ENCODE measurements around the gene ETV5. TPM values are rescaled to one million over a fixed set of nuclear protein-coding genes. Genes with fewer than 3 reads are reported as not detected.

Gene ETV5
- polyA plus RNA-seq, 3 donors, result 0.07 to 1.2 (median 0.88) TPM

DNA sequence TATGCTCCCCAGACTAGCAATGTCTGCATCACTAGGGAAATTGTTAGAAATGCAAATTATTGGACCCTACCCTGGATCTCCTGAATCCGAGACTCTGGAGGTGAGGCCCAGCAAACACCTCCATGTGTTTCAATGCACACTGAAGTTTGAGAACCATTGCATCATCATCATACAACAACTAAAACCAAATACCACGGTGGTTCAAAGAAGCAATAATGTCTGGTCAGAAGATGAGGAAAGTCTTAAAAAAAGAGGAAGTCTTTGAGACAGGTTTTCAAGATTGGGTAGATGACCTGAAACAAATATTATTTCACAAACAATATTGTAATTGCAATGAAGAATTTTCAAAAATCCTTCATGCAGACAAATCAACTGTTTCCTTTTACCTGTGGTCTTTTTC lies 110.8 kb downstream of the ETV5 start:
- no peak overlapping the region for H2AFZ ChIP-seq (ENCODE audit: insufficient read depth, low read depth, low read length, poor library complexity, severe bottlenecking)
- no peaks in the 10 kb centered on the region for H4K20me1 ChIP-seq (ENCODE audit: insufficient read depth, low read length)
- H3K27ac ChIP-seq (ENCODE audit: low read depth in 1 of 2, low read length in 2 of 2), result no peak overlapping the region
- Mint-ChIP-seq H3K36me3 (no peaks in the 10 kb centered on the region), H3K27ac (no peak overlapping the region), H3K9me3 (peaks cover 0 to 2% (median 0%) of the 10 kb centered on the region in 7 donors), H3K4me1 (peaks cover 1% of the 10 kb centered on the region), H3K27me3 (ENCODE audit: low read depth in 3 of 3) (peaks cover 8 to 22% (median 15%) of the 10 kb centered on the region in 3 donors), H3K4me3 (no peak overlapping the region)
- no CpG with 5 or more reads among the region's 2 CpGs for WGBS (ENCODE audit: insufficient coverage)
- intact Hi-C loops (cut with micrococcal nuclease), result no loop called here
- no peaks in the 10 kb centered on the region for H3K4me1 ChIP-seq (ENCODE audit: control insufficient read depth in 1 of 2, insufficient read depth in 2 of 2, low read length in 2 of 2)
- no peaks in the 10 kb centered on the region for H3K36me3 ChIP-seq (replicated peaks in 1 of 2; ENCODE audit: control insufficient read depth in 1 of 2, insufficient read depth in 2 of 2, low read length in 2 of 2)
- TF ChIP-seq CTCF (IDR thresholded peaks at IDR 0.05), result no peak
- no peak for DNase-seq
- no peaks in the 10 kb centered on the region for H3K79me2 ChIP-seq (ENCODE audit: insufficient read depth, low read length)
- H3K9ac ChIP-seq (ENCODE audit: insufficient read depth, low read length, poor library complexity, severe bottlenecking), result no peak overlapping the region
- H3K4me3 ChIP-seq (replicated peaks in 1 of 3; ENCODE audit: low read depth in 2 of 3, low read length in 3 of 3), result no peak overlapping the region
- H3K4me2 ChIP-seq (replicated peaks; ENCODE audit: extremely low read depth, low read length, poor library complexity, severe bottlenecking), result no peak overlapping the region
- no peaks in the 10 kb centered on the region for H3K9me3 ChIP-seq (replicated peaks in 1 of 2; ENCODE audit: control insufficient read depth in 1 of 2, insufficient read depth in 1 of 2, low read length in 2 of 2)
- peaks cover 0 to 9% of the 10 kb centered on the region in 2 donors for H3K27me3 ChIP-seq (ENCODE audit: control insufficient read depth in 2 of 2, insufficient read depth in 2 of 2, low read length in 2 of 2)

DNA sequence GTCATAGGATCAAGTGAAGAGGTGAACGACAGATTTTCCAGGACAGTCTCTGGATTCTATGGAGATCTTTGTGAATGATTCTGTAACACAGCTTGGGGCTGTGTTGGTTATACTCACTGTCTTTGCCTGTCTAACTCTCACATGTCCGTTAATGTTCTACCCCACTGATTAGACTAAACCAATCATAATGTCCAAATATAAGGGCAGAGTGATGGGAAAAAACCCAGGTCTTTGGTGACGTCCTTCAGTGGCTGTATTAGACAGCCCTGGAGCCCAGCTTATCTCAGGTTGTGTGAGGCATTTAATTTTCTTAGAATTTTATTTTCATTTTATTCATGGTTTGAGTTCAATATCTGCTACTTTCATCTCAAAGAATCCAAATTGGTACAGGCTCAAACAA lies 111.8 kb downstream of the ETV5 start:
- TF ChIP-seq CTCF (IDR thresholded peaks at IDR 0.05), result no peak
- Histone ChIP-seq H3K27me3 (ENCODE audit: control insufficient read depth in 2 of 2, insufficient read depth in 2 of 2, low read length in 2 of 2) (peaks cover 0 to 7% of the 10 kb centered on the region in 2 donors), H4K20me1 (ENCODE audit: insufficient read depth, low read length) (no peaks in the 10 kb centered on the region), H3K9ac (ENCODE audit: insufficient read depth, low read length, poor library complexity, severe bottlenecking) (no peak overlapping the region), H3K4me1 (ENCODE audit: control insufficient read depth in 1 of 2, insufficient read depth in 2 of 2, low read length in 2 of 2) (no peaks in the 10 kb centered on the region), H2AFZ (ENCODE audit: insufficient read depth, low read depth, low read length, poor library complexity, severe bottlenecking) (no peak overlapping the region), H3K36me3 (replicated peaks in 1 of 2; ENCODE audit: control insufficient read depth in 1 of 2, insufficient read depth in 2 of 2, low read length in 2 of 2) (no peaks in the 10 kb centered on the region), H3K79me2 (ENCODE audit: insufficient read depth, low read length) (no peaks in the 10 kb centered on the region), H3K4me2 (replicated peaks; ENCODE audit: extremely low read depth, low read length, poor library complexity, severe bottlenecking) (no peak overlapping the region), H3K4me3 (replicated peaks in 1 of 3; ENCODE audit: low read depth in 2 of 3, low read length in 3 of 3) (no peak overlapping the region), H3K9me3 (replicated peaks in 1 of 2; ENCODE audit: control insufficient read depth in 1 of 2, insufficient read depth in 1 of 2, low read length in 2 of 2) (no peaks in the 10 kb centered on the region), H3K27ac (ENCODE audit: low read depth in 1 of 2, low read length in 2 of 2) (no peak overlapping the region)
- Mint-ChIP-seq H3K36me3 (no peaks in the 10 kb centered on the region), H3K9me3 (peaks cover 0 to 2% (median 0%) of the 10 kb centered on the region in 7 donors), H3K27ac (no peak overlapping the region), H3K4me1 (peaks cover 1% of the 10 kb centered on the region), H3K27me3 (ENCODE audit: low read depth in 3 of 3) (peaks cover 8 to 19% (median 9%) of the 10 kb centered on the region in 3 donors), H3K4me3 (no peak overlapping the region)
- no CpG with 5 or more reads among the region's 3 CpGs for WGBS (ENCODE audit: insufficient coverage)
- intact Hi-C loops (cut with micrococcal nuclease), result no loop called here
- DNase-seq, result no peak

Small RNA genes within 50 kb of the gene (small RNA-seq; reads per million reads assigned to genes)
- not detected for gene RF00017 (ENCODE audit: insufficient read length, low read depth)

Other genes with a start within 250 kb of the ETV5 start
- gene TRA2B, start 171.1 kb downstream of the ETV5 start, polyA plus RNA-seq, result 100 to 1,000 TPM in 2 of 3 donors, 10 to 100 TPM in 1; 99.9 to 507 (median 121) TPM

Data from CD14-positive monocyte (primary cell).